ENCODE data around the gene XCR1.
"Not testable (repeated sequence)": the region's sequence is repeated elsewhere in the genome, so short reads cannot be mapped to it uniquely, and the experiment has no call there.

The XCR1 gene, protein sequence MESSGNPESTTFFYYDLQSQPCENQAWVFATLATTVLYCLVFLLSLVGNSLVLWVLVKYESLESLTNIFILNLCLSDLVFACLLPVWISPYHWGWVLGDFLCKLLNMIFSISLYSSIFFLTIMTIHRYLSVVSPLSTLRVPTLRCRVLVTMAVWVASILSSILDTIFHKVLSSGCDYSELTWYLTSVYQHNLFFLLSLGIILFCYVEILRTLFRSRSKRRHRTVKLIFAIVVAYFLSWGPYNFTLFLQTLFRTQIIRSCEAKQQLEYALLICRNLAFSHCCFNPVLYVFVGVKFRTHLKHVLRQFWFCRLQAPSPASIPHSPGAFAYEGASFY

DNA sequence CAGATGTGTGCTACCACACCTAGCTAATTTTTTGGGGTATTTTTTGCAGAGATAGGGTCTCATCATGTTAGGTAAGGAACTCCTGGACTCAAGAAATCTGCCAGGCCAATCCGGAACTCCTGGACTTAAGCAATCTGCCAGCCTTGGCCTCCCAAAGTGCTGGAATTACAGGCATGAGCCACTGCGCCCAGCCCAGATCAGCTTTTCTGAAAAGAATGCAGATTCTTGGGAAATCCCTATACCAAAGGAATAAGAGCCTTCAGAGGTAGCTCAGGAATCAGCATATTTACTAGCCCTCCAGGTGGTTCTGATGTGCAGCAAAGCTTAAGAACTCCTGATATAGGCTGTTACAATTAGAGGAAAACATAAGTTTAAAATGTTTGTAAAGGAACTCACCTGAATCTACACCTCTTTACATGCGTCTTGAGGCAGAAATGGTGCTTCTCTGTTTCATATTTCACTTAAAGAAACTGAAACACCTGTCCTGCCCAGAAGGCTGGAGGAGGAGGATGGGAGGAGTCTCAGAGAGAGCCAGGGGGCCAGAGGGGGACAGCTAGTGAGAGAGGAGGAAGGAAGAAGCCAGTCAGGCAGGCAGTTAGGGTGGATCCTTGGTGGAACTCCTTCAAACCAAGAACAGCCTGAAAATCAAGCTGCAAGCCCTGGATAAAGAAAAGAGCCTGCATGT lies at the start of gene XCR1:
Gene XCR1 (minus strand): TSS at position 463 of the 685 bp plus-strand sequence. CDS start 5,536 bp downstream, outside the sequence.
- DNase-seq = no peak

DNA sequence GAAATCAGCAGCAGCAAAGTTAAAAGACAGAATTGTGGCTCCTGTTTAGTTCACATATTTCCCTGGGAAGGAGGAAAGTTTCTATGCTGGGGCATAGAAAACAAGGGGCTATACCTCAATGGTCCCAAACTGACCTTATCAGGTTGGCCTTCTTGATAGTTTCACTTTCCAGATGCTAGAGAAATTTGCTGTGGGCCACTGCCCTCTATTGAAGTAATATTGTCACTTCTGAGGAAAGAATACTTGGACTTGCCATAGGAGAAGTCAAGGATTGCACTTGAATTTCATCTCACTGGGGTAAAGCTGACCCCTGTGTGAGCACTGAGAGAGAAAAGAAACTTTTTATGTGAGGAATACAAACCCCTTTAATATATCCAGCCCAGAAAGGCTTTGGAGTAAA lies 49.3 kb upstream of the XCR1 start:
- no peak for DNase-seq

DNA sequence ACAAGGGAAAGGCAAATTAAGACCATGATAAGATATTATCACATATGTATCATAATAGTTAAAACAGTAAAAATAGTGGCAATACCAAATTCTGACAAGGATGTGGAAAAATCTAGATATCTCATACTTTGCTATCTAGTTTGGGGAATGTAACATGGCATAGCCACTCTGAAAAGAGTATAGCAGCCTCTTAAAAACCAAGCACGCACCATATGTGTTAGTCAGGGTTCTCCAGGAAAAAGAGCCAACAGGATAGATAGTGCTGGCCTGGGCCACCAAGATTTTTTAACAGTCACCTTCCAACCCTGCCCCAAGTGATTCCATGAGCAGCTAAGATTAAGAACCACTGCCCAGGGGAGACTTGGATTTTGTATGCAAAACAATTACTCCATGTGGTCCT lies 48.5 kb upstream of the XCR1 start:
- DNase-seq = no peak

DNA sequence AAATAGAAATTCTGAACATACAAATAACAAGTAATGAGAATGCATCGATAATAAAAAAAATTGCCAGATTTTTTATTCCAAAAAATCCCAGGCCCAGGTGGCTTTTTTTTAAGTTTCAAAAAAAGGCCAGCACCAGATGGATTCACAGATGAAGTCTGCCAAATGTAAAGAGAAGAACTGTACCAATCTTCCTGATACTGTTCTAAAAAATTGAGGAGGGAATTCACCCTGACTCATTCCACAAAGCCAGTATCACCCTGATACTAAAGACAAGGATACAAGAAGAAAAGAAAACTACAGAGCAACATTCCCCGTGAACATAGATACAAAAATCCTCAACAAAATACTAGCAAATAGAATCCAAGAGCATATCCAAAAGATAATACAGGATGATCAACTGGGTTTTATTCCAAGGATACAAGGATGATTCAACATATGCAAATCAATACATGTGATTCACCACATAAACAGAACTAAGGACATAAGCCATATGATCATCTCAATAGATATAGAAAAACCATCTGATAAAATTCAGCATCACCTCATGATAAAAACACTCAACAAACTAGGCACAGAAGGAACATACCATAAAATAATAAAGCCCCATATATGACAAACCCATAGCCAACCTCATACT lies 44.1 kb upstream of the XCR1 start:
- no peak for DNase-seq

DNA sequence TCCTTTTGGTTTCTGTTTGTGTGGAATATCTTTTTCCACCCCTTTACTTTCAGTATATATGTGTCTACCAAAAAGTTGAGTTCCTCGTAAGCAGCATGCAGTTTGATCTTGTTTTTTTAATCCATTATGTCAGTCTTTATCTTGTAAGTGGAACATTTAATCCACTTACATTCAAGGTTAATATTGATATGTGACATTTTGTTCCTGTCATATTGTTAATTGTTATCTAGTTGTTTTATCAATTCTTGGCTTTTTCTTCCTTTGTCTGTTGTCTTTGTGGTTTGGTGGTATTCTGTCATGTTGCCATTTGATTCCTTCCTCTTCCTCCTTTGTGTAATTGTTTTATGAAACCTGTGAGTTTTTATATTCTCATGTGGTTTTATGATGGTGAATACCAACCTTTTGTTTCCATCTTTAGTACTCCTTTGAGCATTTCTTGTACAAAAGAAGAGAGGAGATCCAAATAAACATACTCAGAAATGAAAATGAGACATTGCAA lies 43.4 kb upstream of the XCR1 start:
- no peak for DNase-seq

DNA sequence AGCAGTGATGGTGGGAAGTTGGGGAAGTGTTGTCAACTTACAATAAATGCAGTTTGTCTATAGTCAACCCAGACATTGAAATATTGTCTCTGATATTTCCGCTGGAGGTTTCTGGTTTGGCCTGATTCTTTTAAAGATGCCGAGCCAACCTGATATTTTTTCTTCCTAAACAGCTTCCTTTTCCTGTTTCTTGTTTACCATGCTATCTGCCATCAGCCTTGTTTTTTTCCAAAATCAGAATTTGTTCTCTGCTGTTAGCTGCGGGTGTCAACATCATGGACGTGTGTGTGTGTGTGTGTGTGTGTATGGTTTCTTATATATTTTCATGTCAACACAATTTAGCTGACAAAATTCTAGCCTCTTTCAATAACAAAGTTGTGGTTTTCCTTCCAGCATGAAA lies 41.2 kb upstream of the XCR1 start:
- DNase-seq = no peak

DNA sequence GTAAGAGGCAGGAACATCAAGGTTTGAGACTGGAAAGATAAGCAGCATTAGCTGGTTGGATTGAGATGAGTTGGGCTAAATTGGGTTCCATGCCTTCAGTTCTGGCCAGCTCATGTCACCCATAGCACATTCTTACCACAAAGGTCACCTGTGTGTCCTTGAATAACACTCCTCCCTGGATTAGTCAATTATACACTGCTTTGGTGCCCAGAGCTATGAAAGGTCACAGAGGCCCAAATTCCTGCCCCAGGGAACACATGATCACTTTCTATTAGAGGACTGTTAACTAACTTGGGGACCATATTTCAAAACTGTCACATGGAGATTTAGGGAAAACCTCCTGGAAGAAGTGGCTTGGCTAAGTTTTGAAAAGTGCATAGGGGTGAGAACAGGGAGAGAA lies 40.1 kb upstream of the XCR1 start:
- DNase-seq = no peak

DNA sequence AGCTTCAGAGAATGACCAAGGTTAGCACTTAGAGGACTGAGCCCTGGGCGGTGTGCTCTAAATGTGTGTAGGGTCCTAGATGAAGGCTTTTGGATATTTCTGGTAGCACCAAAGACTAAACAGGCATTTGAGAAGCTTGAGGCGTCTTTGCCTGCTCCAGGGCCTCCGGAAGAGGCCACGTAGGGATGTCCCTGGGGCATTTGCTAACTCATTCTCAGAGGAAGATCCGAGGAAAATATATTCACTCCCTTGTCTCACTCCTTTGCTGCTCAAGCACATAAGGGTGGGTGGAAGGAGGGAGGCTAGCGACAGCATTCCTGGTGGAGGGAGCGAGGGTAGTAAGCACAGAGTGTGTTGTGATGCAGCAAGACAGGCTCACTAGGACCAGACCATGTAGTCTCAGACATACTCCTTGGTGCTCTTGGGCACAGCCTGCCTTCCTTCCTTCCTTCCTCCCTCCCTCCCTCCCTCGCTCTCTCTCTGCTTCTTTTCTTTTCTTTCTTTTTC lies 38.5 kb upstream of the XCR1 start:
- DNase-seq = no peak

DNA sequence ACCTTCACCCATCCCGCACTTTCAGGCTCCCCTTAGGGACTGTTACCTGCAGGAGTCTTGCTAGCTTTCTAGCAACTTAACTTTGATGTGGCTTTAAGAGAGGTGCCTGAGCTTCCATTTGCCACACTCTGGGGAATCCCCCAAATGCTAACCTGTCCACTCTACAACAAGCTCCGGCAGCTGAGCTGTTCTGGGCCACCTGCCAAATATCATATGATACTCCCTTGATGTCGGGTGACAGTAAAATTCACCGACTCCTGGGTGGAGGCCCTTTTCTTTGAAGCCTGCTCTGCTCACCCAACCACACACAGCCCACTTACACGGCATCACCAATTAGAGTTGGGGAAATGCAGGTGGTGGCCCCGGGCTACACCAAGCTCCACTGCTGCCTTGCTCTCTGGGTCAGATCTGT lies 38.0 kb upstream of the XCR1 start:
- DNase-seq = peak; percentile 22

DNA sequence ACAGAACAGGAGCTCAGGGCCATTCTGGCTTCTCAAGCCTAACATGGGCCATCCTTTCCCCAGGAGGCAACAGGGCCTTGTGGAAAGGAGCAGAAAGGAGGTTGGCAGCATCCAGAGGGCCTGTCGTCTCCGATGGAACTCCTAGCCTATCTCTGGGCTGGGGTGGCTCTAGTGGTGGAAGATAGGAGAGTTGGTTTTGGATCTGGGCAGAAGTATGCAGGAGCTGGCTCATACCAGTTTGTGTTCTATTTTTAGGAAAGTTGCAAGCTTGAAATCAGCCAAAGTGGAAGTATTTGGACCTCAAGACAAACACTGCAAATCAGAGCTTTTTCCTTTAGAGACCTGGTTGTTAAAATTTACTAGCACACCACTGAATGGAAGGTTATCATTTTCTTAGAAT lies 35.4 kb upstream of the XCR1 start:
- DNase-seq = no peak

DNA sequence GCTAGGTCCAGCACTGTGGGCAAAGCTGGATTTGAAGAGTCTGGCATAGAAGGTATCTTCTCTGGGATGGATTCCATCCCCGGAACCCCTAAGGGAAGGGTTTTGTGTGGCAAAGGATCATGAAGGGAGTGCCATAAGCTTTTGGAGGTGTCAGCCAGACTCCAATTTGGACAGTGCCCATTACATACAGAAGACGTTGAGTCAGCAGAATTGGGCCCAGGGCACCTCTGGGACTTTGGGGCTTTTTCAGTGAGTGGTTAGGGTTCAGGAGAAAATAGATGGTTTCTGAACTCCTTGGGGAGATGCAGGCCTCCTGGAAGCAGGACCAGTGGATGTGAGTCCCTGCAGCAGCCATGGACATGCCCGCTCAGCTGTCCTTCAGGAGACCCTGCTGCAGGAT lies 34.6 kb upstream of the XCR1 start:
- DNase-seq = no peak

DNA sequence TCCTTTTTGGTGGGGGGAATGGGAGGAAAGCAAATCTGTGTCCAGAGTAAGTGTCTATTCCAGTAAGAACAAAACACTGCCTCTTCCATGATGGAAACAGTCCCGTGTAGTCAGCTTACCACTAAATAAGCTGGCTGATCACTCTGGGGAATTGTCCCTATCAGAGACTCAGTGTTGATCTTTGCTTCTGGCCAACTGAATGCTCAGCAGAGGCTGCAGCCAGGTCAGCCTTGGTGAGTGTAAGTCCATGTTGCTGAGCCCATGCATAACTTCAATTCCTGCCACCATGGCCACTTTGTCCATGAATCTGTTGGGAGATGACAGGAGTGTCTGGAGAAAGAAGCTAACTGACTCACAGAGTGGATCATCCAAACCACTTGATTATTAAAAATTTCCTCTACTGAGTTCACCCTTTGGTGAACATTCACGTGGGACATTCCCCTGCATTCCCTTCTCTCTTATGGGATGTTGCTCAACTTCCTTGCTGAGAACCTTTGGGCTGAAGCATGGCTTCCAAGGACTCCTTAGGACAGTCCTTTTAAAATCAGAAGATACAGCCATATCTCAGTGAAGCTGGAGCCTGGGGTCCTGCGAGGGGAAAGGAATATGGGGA lies 33.9 kb upstream of the XCR1 start:
- DNase-seq = no peak

DNA sequence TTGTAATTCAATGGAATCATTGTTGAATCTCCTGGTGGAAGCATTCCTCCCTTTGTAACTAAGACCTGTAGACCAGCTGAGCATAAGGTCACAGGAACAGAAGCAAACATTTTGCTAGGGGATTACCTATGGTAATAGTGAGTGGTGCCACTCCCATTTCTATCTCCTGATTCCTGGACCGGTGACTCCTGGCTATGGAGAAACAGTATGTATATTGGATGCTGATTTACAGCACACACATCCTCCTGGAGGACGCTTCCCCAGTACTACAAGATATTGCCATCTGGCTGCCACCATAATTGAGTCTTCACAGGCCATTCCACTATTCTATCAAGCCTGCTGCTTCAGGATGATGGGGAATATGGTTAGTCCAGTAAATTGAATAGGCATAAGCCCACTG lies 33.3 kb upstream of the XCR1 start:
- DNase-seq = no peak

DNA sequence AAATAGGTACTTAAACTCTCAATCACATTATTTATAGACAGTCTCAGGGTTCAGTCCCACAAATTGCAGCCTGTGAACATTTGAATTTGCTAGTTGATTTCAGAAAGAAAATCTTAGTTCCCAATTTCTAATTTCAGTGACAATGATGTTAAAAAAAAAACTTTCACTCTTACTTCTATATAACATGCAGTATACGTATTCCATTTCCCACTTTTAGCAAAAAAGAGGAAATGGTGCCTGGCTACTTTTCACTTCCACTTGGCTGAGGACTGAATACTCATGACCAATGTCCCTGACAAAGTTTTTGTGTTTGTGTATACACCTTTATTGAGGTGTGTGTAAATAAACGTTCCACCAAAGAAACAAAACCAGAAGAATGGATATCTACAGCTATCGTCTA lies 32.1 kb upstream of the XCR1 start:
- DNase-seq = no peak

DNA sequence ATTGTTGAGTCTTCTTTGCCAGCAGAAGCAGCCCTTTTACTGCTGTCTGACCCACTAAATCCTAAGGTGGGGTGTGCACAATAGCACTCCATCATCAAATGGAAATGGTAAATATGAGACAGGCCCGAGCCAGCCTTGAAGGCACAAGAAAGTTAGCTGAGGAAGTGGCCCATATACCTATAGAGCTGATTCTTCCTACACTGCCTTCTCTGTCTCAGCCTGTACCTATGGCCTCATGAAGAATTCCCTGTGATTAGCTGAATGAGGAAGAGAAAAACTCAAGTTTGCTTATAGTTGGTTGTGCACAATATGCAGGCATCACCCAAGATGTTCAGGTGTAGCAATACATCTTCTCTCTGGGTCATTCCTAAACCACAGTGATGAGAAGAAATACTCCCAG lies 31.7 kb upstream of the XCR1 start:
- DNase-seq = no peak

DNA sequence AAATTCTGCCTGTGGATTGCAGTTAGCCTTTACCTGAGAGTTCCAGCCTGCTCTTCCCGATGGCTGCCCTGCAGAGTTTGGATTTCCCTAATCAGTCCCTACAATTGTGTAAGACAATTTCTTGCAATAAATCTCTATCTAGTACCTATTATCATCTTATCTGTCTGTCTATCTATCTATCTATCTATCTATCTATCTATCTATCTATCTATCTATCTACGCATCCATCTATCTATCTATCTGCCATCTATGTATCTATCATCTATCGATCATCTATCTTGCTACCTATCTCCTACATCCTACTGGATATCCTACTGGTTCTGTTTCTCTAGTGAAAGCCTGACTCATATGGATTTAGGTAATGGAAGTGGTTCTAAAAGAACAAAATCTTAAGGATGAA lies 30.4 kb upstream of the XCR1 start:
- DNase-seq = no peak

DNA sequence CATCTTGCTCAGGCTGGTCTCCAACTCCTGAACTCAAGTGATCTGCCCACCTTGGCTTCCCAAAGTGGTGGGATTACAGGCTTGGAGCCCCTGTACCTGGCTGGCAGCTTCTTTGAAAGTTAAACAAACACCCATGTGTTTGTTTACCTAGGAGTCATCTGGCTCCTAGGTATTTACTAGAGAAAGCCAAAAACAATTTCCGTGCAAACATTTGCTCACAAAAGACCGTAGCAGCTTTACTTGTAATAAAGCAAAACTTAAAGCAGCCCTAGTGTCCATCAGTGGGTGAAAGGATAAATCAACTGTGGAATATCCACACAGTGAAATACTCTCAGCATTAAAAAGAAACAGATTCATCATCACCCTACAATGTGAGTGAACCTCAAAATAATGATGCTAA lies 29.4 kb upstream of the XCR1 start:
- DNase-seq = no peak

DNA sequence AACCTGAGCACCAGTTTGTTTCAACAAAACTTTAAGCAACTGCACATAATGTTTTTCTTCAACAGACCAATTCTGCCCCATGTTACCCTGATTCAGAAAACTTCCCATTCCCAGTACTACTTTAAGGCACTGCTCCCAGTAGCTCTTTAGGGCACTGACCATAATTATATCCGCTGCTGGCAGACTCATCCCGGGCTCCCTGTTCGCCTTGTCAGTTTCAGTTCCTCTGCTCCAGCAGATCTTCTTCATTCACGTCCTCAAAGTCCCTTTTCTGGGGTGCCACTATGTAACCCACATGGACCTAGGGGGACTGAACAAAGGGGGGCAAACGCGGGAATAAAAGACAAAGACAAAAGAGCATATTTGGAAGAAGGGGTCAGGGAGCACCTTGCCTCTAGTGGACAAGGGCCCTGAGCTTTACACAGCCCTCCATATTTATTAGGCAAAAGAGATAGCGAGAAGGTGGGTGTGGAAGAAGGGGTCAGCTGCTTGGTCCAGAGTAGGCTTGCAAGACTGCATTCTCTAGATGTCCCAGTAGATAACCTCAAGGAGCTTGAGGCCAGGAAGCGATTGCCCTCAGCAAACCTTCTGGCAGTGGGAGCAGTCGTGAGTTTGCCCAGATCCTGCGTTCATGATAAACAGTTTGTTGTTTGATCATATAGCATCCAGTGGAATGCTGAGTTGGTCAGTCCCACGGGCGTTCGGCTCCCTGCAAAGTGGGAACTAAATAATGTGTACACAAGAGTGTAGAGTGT lies 26.7 kb upstream of the XCR1 start:
- DNase-seq = not testable (repeated sequence)

DNA sequence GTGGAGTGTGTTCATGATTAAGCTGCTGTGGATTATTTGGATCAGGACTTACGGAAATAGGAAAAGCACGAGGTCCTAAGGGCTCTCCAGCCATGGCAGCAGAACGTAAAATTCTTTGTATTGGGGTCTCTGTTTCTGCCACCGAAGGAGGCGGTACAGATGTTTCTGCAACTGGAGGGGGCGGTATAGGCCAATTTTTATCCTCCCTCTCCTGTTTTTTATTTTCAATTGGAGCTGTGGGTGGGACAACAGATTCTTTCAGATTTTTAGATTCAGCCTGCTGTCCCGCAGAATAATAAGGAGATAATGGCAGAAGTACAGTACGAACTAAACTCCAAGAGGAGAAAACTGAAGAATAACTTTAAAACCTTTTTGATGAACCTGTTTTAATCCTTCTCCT lies 26.0 kb upstream of the XCR1 start:
- not testable (repeated sequence) for DNase-seq

DNA sequence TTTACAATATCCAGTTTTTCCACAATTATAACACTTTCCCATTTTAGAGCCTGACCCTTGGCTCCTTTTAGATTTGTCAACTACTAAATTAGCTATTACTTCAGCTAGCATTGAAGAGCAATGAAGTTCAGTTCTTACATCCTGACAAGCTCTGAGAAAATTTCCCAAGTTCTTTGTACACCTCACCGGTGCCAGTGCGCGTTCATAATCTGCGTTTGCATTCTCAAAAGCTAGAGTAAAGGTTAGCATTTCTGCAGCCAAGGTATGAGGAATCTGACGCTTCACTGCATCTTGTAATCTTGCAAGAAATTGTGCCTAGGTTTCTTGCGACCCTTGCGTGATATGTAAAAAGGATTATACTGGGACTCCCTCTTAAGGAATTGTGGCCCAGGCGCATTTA lies 25.2 kb upstream of the XCR1 start:
- no peak for DNase-seq

DNA sequence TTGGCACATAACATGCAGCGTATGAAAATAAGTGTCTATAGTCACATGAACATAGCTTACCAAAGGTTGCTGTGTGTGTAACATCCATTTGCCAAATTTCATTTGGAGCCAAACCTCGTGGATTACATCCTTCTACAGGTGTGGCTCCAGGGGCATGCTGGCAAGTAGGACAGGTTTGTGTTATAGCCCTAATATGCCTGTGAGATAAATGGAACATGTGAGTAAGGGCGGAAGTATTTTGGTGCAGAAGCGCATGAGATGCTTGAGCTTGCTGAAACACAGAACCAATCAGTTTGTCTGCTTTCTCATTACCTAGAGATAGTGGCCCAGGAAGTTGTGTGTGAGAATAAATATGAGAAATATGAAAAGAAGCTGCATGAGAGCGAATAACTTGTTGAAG lies 21.8 kb upstream of the XCR1 start:
- peak; percentile 15 for DNase-seq

DNA sequence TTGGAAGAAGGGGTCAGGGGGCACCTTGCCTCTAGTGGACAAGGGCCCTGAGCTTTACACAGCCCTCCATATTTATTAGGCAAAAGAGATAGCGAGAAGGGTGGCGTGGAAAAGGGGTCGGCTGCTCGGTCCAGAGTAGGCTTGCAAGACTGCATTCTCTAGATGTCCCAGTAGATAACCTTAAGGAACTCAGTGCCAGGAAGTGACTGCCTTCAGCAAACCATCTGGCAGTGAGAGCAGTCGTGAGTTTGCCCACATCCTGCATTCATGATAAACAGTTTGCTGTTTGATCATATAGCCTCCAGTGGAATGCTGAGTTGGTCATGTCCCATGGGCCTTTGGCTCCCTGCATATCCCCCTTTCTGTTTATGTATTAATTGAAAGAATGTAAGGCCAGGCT lies 18.9 kb upstream of the XCR1 start:
- peak; percentile 15 for DNase-seq

DNA sequence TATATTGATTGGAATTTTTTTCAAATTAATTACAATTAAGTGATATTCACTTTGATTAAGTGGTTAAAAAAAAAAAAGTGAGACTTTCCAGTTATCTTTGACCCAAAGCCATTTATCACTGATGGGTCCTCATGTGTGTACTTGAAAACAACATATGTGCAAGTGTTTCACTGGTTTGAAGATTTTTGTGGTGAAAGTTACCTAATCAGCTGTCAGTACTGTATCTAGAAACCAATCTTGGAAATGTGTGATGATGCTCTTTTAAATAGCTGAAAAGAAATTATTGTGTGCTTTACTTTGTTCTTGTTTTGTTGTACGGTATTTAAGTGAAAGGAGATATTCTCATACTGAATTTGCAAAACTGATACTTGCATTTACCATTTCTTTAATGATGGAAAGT lies 11.6 kb upstream of the XCR1 start:
- DNase-seq = no peak
